K562 (cell line): ENCODE measurements around the gene AKT1. TPM values are rescaled to one million over a fixed set of nuclear protein-coding genes. Genes with fewer than 3 reads are reported as not detected.

ENCODE experiments used
- ATAC-seq: fragments of 200-7000 bp; cut with Tn5 transposase; 3 replicates; pipeline ENCODE4 v1.9.1; 2020; ENCODE audit warnings: moderate library complexity
- BruUV-seq: library from RNA; stranded (reverse); fragments of 400-500 nt; replicated peaks from 2 replicates; lab custom pipeline; 2021; lab: Mats Ljungman, UMichigan
- CTCF ChIA-PET: fragments of 300-600 bp; formaldehyde crosslinking; extraction: SDS; loops from one replicate; lab custom pipeline; 2021; ENCODE audit warnings: low intra/inter-chr PET ratio; lab: Yijun Ruan, JAX
- POLR2A ChIA-PET: fragments of 300-600, 350-650 bp; sonication (Branson Sonifier 250); formaldehyde crosslinking; extraction: SDS; loops from one replicate; lab custom pipeline; 2021; ENCODE audit warnings: antibody characterized with exemption, inconsistent platforms; lab: Yijun Ruan, JAX
- DNase-seq, 4 experiments: peaks; one replicate each; pipeline versions ENCODE4 v3.0.0 to v3.0.0-alpha.2; 2011 to 2018; ENCODE audit warnings: low spot score in 3 of 4, mixed read lengths in 3 of 4; ENCODE audit errors: extremely low read depth in 1 of 4
- FAIRE-seq: peaks from 2 replicates; lab custom pipeline; 2011; peaks lifted over from hg19 to GRCh38; lab: Jason Lieb, UNC
- H2AFZ ChIP-seq: 2 replicates; pipeline ENCODE4 v1.6.0; 2011; ENCODE audit warnings: low read depth, low read length, control low read depth, inconsistent platforms
- H3K27ac ChIP-seq: fragments of 200-600 bp; 3 replicates; pipeline ENCODE4 v1.8.0; 2011; ENCODE audit warnings: low read depth, mild to moderate bottlenecking, control low read depth, inconsistent platforms, low read length, moderate library complexity, mixed read lengths; ENCODE audit errors: extremely low read depth
- H3K27me3 ChIP-seq, 2 experiments: fragments of 300-600 bp in 1 of 2; 2 replicates in 1 of 2; 3 replicates in 1 of 2; pipeline versions ENCODE4 v1.6.0 to v1.8.0; 2011; ENCODE audit warnings: inconsistent platforms in 2 of 2, low read length in 2 of 2, mild to moderate bottlenecking in 1 of 2, mixed read lengths in 1 of 2, moderate library complexity in 1 of 2; ENCODE audit not compliant: control insufficient read depth in 2 of 2, insufficient read depth in 2 of 2
- H3K36me3 ChIP-seq: fragments of 300-600 bp; 3 replicates; pipeline ENCODE4 v1.8.0; 2011; ENCODE audit warnings: mild to moderate bottlenecking, low read length, inconsistent platforms; ENCODE audit not compliant: control insufficient read depth, insufficient read depth
- H3K4me1 ChIP-seq, 2 experiments: fragments of 200-600 bp in 1 of 2; replicated peaks in 1 of 2; 2 replicates in 1 of 2; 3 replicates in 1 of 2; pipeline versions ENCODE4 v1.5.1 to v1.8.0; 2011; ENCODE audit warnings: inconsistent platforms in 2 of 2, low read length in 2 of 2, mild to moderate bottlenecking in 1 of 2, mixed read lengths in 1 of 2, moderate library complexity in 1 of 2; ENCODE audit not compliant: control insufficient read depth in 2 of 2, insufficient read depth in 2 of 2
- H3K4me2 ChIP-seq: 2 replicates; pipeline ENCODE4 v1.6.1; 2011; ENCODE audit warnings: low read length, control low read depth, inconsistent platforms, mixed read lengths; ENCODE audit not compliant: insufficient read depth
- H3K4me3 ChIP-seq: fragments of 200-600 bp; sonication (generic), shearing (Covaris generic); 2 replicates; pipeline ENCODE4 v1.5.1; 2016; ENCODE audit warnings: control low read depth, inconsistent platforms
- H3K79me2 ChIP-seq: fragments of 200-600 bp; 3 replicates; pipeline ENCODE4 v1.8.0; 2011; ENCODE audit warnings: low read length, inconsistent platforms; ENCODE audit not compliant: control insufficient read depth, insufficient read depth
- H3K9ac ChIP-seq, 2 experiments: 2 replicates each; pipeline versions ENCODE4 v1.6.0 to v1.6.1; 2011; ENCODE audit warnings: low read depth in 2 of 2, low read length in 2 of 2, control low read depth in 1 of 2, inconsistent platforms in 1 of 2, mild to moderate bottlenecking in 1 of 2, mixed read lengths in 1 of 2; ENCODE audit not compliant: insufficient read depth in 1 of 2
- H3K9me1 ChIP-seq: one replicate; pipeline ENCODE4 v1.6.0; 2011; ENCODE audit warnings: inconsistent platforms, mild to moderate bottlenecking, low read length, moderate library complexity; ENCODE audit not compliant: control insufficient read depth, insufficient read depth
- H3K9me3 ChIP-seq: replicated peaks from 2 replicates; pipeline ENCODE4 v1.5.1; 2011; ENCODE audit warnings: low read depth, low read length, inconsistent platforms; ENCODE audit not compliant: control insufficient read depth, insufficient read depth
- H4K20me1 ChIP-seq: replicated peaks from 2 replicates; pipeline ENCODE4 v1.6.1; 2011; ENCODE audit warnings: low read length, inconsistent platforms, mixed read lengths; ENCODE audit not compliant: control insufficient read depth, insufficient read depth
- CBFA2T2 ChIP-seq: fragments of 450-650 bp; conservative IDR thresholded peaks from 2 replicates; pipeline ENCODE4 v1.6.1; 2017; ENCODE audit warnings: mild to moderate bottlenecking
- NR3C1 ChIP-seq: sonication (generic); formaldehyde crosslinking; IDR thresholded peaks from 2 replicates; pipeline ENCODE4 v1.8.1; 2022; ENCODE audit warnings: missing genetic modification reagents
- POLR2G ChIP-seq: fragments of 200-400 bp; formaldehyde crosslinking; IDR thresholded peaks from 2 replicates; pipeline ENCODE4 v1.6.1; 2017; ENCODE audit warnings: low read depth, mild to moderate bottlenecking, antibody characterized with exemption, low read length, moderate library complexity
- TAF1 ChIP-seq: IDR thresholded peaks from 2 replicates; pipeline ENCODE4 v1.6.1; 2011; ENCODE audit warnings: mild to moderate bottlenecking, low read length, moderate library complexity; ENCODE audit not compliant: insufficient read depth, control insufficient read depth, severe bottlenecking; ENCODE audit errors: extremely low read depth
- TSC22D4 ChIP-seq: fragments of 450-650 bp; IDR thresholded peaks from 2 replicates; pipeline ENCODE4 v1.6.1; 2016; ENCODE audit warnings: missing genetic modification characterization, missing biosample characterization, control low read depth
- ZNF584 ChIP-seq: fragments of 200-800 bp; sonication (Bioruptor generic); IDR thresholded peaks from 2 replicates; pipeline ENCODE4 v1.6.1; 2016; ENCODE audit warnings: low read depth, mild to moderate bottlenecking, missing genetic modification characterization, missing compliant biosample characterization
- ZNF586 ChIP-seq: fragments of 450-650 bp; formaldehyde crosslinking; conservative IDR thresholded peaks from 2 replicates; pipeline ENCODE4 v1.4.0; 2020; ENCODE audit warnings: mild to moderate bottlenecking, moderate library complexity
- WGBS: fragments of 100-300 bp; shearing (Covaris generic); methylation state at CpG from one replicate; pipeline ENCODE4 v1.1.6; 2016; ENCODE audit warnings: low coverage, mixed read lengths; ENCODE audit not compliant: insufficient coverage; ENCODE audit errors: missing lambda C conversion rate; 5-methylcytosine and 5-hydroxymethylcytosine counted together
- in situ Hi-C: fragments of 300-500 bp; cut with MboI; formaldehyde crosslinking; loops from 4 replicates; pipeline ENCODE4 v1.15.0; 2018; ENCODE audit warnings: inconsistent platforms, mixed read lengths
- intact Hi-C: fragments of 100-400 bp; cut with micrococcal nuclease; formaldehyde crosslinking; loops from 2 replicates; pipeline ENCODE4 v1.14.2; 2022
- polyA plus RNA-seq, 8 experiments: library from polyadenylated mRNA; depleted of rRNA in 4 of 8; stranded (reverse) in 5 of 8; unstranded in 3 of 8; fragments of >200 nt; fragmentation: Nextera tagmentation in 2 of 8; fragmentation: Illumina TruSeq in 1 of 8; extraction: Ambion mirVana in 2 of 8; extraction: Trizol in 1 of 8; gene quantifications; 2 replicates each; pipeline versions ENCODE4 v1.2.1 to v1.2.3, GENCODE V29; 2011 to 2014; ENCODE audit warnings: inconsistent platforms in 1 of 8, missing spikeins in 1 of 8
- total RNA-seq, 7 experiments: library from RNA; depleted of rRNA in 6 of 7; stranded (reverse); fragments of >200 nt in 6 of 7; fragmentation: Illumina TruSeq in 2 of 7; extraction: Trizol in 2 of 7; gene quantifications; 2 replicates each; pipeline versions ENCODE4 v1.2.1 to v1.2.3, GENCODE V29; 2011 to 2021; ENCODE audit warnings: low replicate concordance in 1 of 7
- TF ChIP-seq, protein P1 (sequence below), 2 experiments: fragments of 450-650 bp; IDR thresholded peaks; 2 replicates each; pipeline ENCODE4 v1.6.1; 2018; ENCODE audit warnings: mild to moderate bottlenecking in 2 of 2, low read depth in 1 of 2; ENCODE audit not compliant: partially characterized antibody in 2 of 2
- TF ChIP-seq, protein P2 (sequence below): sonication (generic); formaldehyde crosslinking; IDR thresholded peaks from 2 replicates; pipeline ENCODE4 v1.8.0; 2022; ENCODE audit warnings: mild to moderate bottlenecking, missing genetic modification reagents, borderline replicate concordance

AKT1 gene
- total and polyA plus RNA-seq, 9 of the 15 experiments (the other 6 are each of a cell fraction or from before 2014, with no cell fraction given) = 0.49 to 132 (median 75.1) TPM

DNA sequence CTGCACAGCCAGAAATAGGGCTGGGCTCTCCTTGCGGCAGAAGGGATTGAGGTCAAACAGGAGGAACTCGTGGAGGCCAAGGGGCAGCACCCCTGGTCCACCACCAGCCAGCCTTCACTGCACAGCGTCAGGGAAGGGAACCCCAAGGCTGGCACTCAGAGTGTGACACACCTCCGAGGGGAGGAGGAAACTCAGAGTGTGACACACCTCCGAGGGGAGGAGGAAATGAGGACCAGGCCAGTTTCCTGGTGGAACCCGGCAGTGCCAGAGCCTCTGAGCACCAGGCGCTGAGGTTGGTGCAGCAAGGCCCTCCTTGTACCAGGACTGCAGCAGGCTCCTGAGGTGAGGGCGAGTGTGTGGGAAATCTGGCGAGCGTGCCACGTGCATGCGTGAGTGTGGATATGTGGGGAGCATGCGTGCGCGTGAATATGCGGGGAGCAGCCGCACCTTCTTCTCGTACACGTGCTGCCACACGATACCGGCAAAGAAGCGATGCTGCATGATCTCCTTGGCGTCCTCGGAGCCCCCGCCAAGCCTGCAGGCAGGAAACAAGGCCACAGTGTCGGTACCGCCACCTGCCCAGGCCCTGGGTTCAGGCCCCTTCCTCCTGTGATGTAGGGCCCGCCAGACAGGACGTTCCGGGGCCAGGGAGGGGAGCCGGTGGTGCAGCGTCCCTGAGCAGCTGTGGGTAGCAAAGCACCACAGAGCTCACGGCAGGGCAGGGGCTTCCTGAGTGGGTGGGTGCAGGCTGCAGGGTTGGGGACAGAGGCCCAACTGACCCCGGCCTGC lies 23.4 kb downstream of the AKT1 start:
- POLR2A ChIA-PET = no interaction called here
- intact Hi-C loops = no loop called here

DNA sequence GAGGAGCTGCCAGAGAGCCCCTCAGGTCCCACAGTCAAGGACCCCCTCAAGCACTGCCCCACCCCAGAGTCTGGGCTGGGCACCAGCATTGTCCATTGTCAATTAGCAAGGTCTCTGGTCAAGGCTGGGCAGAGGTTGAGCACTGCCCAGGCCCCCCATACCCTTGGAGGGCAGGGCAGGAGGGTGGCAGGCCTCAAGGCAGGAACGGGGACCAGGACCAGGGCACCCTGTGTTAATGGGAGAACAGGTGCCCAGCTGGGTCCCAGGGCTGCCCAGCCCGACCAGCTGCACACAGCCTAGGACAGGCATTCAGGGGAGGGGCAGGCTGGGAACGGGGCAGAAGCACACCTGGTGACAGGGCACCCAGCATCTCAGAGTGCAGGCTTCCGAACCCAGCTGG lies 24.2 kb downstream of the AKT1 start:
- Histone ChIP-seq H4K20me1 (no peaks in the 10 kb centered on the region), H3K4me1 (peaks cover 6 to 46% of the 10 kb centered on the region in 2 experiments; a peak in 4 of 5 replicates), H3K4me3 (no peak overlapping the region), H3K27me3 (no peaks in the 10 kb centered on the region), H3K27ac (no peak overlapping the region), H2AFZ (no peak overlapping the region), H3K79me2 (no peaks in the 10 kb centered on the region), H3K36me3 (peaks cover 61% of the 10 kb centered on the region; the same call in 1 of the 3 replicates), H3K9ac (no peak overlapping the region), H3K9me3 (peaks cover 6% of the 10 kb centered on the region; the same call in 1 of the 2 replicates), H3K9me1 (no peaks in the 10 kb centered on the region), H3K4me2 (no peak overlapping the region)
- FAIRE-seq = no peak
- in situ Hi-C loops = no loop called here
- intact Hi-C loops = no loop called here
- 91% methylated on average over 4 of the region's 4 CpGs for WGBS
- ATAC-seq = no peak
- CTCF ChIA-PET = no interaction called here
- DNase-seq = no peak
- POLR2A ChIA-PET = interaction anchor here (0.6 kb wide), 1 partner anchor 13 kb away, joined by 3 read pairs; no protein-coding TSS in a partner anchor
- no TSS peak for BruUV-seq
- TF ChIP-seq, protein P1, sequence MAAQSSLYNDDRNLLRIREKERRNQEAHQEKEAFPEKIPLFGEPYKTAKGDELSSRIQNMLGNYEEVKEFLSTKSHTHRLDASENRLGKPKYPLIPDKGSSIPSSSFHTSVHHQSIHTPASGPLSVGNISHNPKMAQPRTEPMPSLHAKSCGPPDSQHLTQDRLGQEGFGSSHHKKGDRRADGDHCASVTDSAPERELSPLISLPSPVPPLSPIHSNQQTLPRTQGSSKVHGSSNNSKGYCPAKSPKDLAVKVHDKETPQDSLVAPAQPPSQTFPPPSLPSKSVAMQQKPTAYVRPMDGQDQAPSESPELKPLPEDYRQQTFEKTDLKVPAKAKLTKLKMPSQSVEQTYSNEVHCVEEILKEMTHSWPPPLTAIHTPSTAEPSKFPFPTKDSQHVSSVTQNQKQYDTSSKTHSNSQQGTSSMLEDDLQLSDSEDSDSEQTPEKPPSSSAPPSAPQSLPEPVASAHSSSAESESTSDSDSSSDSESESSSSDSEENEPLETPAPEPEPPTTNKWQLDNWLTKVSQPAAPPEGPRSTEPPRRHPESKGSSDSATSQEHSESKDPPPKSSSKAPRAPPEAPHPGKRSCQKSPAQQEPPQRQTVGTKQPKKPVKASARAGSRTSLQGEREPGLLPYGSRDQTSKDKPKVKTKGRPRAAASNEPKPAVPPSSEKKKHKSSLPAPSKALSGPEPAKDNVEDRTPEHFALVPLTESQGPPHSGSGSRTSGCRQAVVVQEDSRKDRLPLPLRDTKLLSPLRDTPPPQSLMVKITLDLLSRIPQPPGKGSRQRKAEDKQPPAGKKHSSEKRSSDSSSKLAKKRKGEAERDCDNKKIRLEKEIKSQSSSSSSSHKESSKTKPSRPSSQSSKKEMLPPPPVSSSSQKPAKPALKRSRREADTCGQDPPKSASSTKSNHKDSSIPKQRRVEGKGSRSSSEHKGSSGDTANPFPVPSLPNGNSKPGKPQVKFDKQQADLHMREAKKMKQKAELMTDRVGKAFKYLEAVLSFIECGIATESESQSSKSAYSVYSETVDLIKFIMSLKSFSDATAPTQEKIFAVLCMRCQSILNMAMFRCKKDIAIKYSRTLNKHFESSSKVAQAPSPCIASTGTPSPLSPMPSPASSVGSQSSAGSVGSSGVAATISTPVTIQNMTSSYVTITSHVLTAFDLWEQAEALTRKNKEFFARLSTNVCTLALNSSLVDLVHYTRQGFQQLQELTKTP (IDR thresholded peaks at IDR 0.05; ENCODE audit: low read depth in 1 of 2, partially characterized antibody in 2 of 2) = no peak
- TF ChIP-seq ZNF586 (CRISPR knock-in tag) (no peak), CBFA2T2 (no peak), TAF1 (no peak), ZNF584 (CRISPR knock-in tag) (no peak)
- TF ChIP-seq, protein P2, sequence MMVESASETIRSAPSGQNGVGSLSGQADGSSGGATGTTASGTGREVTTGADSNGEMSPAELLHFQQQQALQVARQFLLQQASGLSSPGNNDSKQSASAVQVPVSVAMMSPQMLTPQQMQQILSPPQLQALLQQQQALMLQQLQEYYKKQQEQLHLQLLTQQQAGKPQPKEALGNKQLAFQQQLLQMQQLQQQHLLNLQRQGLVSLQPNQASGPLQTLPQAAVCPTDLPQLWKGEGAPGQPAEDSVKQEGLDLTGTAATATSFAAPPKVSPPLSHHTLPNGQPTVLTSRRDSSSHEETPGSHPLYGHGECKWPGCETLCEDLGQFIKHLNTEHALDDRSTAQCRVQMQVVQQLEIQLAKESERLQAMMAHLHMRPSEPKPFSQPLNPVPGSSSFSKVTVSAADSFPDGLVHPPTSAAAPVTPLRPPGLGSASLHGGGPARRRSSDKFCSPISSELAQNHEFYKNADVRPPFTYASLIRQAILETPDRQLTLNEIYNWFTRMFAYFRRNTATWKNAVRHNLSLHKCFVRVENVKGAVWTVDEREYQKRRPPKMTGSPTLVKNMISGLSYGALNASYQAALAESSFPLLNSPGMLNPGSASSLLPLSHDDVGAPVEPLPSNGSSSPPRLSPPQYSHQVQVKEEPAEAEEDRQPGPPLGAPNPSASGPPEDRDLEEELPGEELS (CRISPR knock-in tag) = no peak

More for the DNA sequence above, 23.4 kb downstream of the AKT1 start:
- TF ChIP-seq NR3C1 (CRISPR knock-in tag) (no peak), TSC22D4 (no peak), POLR2G (0 out of 2 replicates have a peak, but pooled peaks have one; percentile 9)
- DNase-seq (no peak), FAIRE-seq (no peak), ATAC-seq (no peak)
- Histone ChIP-seq H3K9me3 (peaks cover 6% of the 10 kb centered on the region; the same call in 1 of the 2 replicates), H3K9ac (no peak overlapping the region), H3K9me1 (no peaks in the 10 kb centered on the region), H3K4me3 (no peak overlapping the region), H3K36me3 (peaks cover 68% of the 10 kb centered on the region; the same call in 1 of the 3 replicates), H3K79me2 (no peaks in the 10 kb centered on the region), H3K27me3 (no peaks in the 10 kb centered on the region), H3K27ac (no peak overlapping the region), H4K20me1 (no peaks in the 10 kb centered on the region), H3K4me2 (no peak overlapping the region), H3K4me1 (peaks cover 6 to 53% of the 10 kb centered on the region in 2 experiments; a peak in 4 of 5 replicates), H2AFZ (no peak overlapping the region)
- BruUV-seq = no TSS peak
- CTCF ChIA-PET = no interaction called here
- WGBS = over 99% methylated on average over 21 of the region's 34 CpGs
- in situ Hi-C loops = no loop called here
